GM18858 (cell line): ENCODE data around the gene GBE1.
"Not testable (repeated sequence)": the region's sequence is repeated elsewhere in the genome, so short reads cannot be mapped to it uniquely, and the experiment has no call there.

Experiments
- ATAC-seq: cut with Tn5 transposase; IDR thresholded peaks from one replicate; pipeline ENCODE4 v1.9.1; 2021; ENCODE audit not compliant: unreplicated experiment

Gene GBE1

DNA sequence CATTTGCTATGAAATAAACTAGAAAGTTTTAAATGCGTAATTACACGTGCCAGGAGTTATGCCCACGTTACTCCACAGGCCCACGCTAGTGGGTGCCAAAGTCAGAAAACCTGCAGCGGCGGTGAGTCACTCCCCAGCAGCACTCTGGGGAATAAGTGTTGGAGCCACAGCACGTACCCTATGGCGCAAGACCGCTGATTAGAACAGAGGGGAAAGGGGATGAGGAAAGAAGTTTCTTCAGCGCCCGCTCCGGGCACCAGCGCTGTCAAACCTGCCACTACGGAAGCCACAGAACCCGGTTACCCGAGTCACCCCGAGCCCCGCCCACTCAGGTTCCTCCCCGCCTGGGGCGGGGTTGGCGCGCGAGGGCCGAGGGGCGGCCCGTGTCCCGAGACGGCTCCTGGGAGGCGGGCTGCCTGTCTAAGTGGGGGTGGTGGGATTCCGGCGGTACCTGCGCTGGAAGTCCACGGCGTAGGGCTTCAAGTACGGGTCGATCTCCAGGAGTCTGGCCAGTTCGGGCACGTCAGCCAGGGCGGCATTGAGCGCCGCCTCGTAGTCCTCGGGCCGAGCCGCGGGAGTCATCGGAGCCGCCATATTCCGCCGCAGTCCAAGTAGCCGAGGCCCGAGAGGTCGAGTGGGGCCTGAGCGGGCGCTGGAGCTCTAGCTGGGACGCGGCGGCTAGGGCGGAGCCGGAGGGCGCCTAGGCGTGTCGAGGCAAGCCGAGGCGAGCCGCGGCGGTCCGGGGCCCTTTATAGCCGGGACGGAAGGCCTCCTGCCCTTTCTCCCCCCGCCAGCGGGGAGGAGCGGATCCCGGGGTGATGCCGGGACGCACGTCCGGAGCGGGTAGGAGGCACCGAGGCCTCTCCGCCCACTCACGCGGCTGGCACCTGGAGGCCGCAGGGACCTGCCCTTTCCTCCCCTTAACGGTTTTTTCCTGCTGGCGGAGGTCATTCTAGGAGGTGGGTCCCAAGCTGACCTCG, at the start of gene GBE1:
TSS of gene GBE1 (minus strand) at position 722 of the 980 bp plus-strand sequence. CDS start at position 594, 128 bp downstream.
- ATAC-seq, result peak; percentile 78

DNA sequence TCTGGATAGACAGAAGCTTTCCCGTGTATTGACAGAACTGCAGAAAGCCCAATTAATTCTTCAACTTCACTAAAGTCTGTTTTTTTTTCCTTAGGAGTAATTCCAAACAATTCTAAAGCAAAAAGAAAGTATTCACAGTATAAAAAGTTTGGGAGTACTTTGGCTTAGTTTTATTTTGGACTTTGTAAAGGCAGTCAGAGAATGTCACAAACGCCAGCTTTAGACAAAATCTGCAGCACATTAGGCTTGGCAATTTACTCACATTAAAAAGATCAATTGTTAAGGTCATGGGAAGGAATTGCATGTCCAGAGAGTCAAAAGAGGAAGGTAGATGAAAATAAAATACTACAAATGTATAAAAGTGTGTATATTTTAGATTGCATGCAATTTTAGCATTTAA, 47.5 kb upstream of the GBE1 start:
- no peak for ATAC-seq

DNA sequence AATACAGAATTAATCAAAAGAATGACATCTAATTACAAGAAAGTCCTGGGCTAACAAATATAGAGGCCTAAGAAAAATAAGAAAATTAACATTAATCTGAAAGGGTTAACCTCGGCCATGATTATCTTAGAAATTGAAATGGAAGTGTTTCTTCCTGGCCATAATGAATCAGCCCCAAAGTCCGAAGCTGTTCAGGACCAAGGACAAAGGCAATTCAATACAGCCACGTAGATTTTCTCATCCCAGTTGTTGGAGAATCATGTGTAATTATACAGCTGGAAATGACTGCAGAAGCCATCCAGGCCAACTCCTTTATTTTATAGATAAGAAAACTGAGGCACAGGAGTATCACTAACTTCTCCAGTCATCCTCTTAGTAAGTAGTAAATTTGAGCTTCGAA, 38.0 kb upstream of the GBE1 start:
- no peak for ATAC-seq

GRCh38 chr3:81793410-81793809, 32.0 kb upstream of the GBE1 start:
- peak; percentile 38 for ATAC-seq

DNA sequence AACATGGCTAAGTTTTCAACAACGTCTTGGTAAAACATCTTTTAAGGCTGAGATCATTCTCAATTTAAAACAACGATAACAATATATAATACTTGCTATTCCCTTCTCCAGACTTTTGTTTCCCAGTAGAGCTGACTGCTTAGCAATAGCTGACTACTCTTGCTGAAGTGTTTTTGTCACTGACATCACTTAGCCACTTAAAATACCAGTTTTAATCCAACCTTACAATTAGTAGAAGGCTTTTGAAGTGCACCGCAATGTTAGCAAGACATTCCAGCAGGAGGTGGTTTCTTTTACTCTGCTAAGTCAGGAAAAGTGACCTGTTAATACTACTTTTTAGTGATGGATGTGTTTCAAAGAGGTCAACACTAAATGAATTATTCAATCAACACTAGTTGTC, 28.7 kb upstream of the GBE1 start:
- ATAC-seq, result no peak

DNA sequence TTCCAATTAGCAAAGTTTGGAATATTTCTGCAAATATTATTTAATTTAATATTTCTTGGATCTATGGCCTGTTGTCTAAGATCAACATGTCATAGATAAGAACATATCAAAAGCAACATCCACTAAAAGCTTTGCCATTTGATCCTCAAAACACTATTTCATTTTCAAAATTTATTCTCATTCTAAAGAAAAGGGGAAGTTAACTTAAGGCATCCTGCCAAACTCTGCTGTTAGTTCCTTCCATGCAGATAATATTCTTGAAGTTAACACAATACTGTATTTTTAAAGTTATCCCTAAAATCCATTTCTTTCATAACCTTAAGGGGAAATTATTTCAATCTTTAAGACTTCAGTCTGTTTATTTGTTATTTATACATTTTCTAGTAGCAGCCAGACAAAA, 28.2 kb upstream of the GBE1 start:
- no peak for ATAC-seq

GRCh38 chr3:81788610-81789009, 27.2 kb upstream of the GBE1 start:
- peak; percentile 82 for ATAC-seq

DNA sequence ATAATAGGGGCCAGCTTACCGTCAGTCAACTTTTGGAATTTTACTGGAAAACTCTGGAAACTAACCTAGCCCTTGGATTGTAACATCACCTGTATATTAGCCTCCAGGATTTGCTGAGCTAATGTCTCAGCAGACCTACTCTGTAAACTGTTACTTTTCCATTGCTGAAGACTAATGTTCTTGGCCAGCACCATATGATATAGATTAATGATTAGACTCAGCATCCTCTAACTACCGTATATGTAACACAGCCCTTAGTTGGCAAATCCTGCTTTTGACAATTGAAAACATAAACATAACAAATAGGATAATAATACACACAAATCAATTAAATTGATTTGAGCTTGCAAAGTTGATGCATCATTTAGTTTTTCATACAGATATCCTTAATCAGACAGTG, 26.6 kb upstream of the GBE1 start:
- ATAC-seq, result no peak

DNA sequence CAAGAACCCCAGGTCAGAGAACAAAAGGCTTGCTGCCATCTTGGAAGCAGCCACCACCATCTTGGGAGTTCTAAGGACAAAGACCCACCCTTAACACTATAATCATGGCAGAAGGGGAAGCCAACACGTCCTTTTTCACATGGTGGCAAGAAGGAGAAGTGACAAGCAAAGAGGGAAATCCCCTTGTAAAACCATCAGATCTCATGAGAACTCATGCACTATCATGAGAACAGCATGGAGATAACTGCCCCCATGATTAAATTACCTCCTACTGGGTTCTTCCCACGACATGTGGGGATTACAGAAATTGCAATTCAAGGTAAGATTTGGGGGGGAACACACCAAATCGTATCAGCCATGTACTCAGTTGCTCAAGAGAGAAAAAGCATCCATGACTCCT, 21.1 kb upstream of the GBE1 start:
- ATAC-seq, result no peak

GRCh38 chr3:81778678-81779182, 17.3 kb upstream of the GBE1 start:
- ATAC-seq, result peak; percentile 71

DNA sequence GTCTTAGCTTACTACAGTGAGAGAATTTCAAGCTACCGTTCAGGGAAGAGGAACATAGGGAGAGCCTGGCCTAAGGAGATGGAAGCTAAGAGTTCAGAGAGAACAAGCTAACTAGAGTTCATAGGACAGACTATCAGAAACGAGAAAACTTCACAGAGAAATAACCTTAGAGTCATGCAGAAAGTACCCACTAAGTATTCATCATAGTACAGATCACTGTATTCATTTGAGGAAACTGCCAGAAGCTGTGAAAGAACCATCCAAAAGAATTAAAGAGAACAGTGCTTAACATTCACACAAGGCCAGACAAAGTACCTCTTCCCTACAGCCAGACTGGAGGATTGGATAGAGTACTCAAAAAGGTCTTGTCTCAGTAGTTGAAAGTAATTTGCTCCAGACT, 15.2 kb upstream of the GBE1 start:
- peak; percentile 35 for ATAC-seq

DNA sequence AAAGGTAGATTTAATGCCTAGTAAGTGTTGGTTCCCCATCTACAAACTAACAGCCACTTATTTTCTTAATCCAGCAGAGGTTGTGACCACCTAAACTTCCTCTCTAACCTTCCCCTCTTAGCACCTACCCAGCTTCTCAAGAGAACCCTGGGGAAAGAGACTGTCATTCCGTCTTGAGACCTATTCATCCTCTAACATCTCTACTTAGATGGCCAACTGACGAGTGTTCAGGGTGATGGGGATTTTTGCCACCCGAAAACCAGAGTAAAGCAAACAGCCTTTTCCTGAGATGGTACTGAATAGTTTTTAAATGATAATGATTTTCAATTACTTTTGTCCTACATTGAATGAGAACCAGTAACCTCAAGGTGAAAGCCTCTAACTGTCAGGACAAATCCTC, 9.3 kb upstream of the GBE1 start:
- ATAC-seq, result no peak

DNA sequence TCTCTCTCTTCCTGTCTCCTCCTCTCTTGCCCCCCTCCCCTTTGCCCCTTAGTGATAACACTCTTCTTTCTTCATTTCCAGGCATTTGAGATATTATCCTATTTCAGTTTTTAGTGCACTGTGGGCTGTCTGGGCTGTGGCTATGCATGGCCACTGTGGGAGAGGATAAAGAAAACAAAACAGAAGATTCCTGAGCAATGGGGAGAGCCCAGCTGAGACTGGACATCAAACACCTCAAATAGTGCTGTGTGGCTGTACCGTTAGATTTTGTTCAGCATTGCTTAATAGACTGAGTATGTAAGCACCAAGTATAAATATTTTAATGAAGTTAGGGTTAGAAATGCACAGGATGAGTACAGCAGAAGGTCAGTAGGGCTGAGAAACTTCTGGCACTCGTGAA, 7.9 kb upstream of the GBE1 start:
- no peak for ATAC-seq

GRCh38 chr3:81767250-81767859, 5.9 kb upstream of the GBE1 start:
- not testable (repeated sequence) for ATAC-seq

- no peak for ATAC-seq
These were observed 4.0 kb upstream of the GBE1 start for GRCh38 chr3:81765400-81765799.

GRCh38 chr3:81764665-81765064, 3.2 kb upstream of the GBE1 start:
- no peak for ATAC-seq

GRCh38 chr3:81764002-81764401, 2.6 kb upstream of the GBE1 start:
- ATAC-seq, result no peak

- ATAC-seq, result no peak
These were observed 1.6 kb upstream of the GBE1 start for GRCh38 chr3:81763001-81763400.

- ATAC-seq, result no peak
These were observed 597 bp upstream of the GBE1 start for GRCh38 chr3:81761904-81762580.

DNA sequence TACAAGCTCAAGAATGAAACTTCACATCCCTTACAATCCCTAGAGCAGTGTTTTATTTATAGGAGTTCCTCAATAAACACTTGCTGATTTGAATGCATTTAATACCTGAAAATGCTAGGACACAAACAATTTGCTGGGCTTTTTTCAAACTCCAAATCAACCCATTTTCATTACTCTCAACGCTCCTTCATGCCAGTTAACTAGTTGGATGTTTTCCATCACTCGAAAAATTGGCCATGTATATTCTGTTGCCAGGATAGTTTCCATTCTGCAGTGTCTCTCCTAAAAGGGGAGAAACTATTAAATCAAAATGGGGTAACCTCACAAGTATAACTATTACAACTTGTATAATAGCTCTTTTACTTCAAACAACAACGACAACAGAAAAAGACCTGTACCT, 1.2 kb downstream of the GBE1 start:
- ATAC-seq, result no peak

- not testable (repeated sequence) for ATAC-seq
These were observed 2.7 kb downstream of the GBE1 start for GRCh38 chr3:81758771-81759170.

DNA sequence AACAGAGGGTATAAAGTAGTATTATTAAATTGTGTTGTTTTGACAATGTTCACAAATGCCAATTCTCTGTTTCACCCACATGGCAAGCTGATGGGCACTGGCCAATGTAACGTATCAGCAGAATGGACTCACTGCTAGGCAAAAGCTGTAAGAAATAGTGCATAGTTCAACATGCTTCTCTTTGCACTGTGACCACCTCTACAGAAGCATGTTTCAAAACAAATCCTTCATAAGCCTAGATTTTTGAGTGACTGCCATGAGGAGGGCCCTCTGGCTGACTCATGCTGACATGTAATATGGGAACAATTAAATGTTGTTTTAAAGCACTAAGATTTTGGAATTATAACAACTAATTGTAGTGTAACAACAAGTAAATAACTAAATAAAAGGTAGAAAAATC, 3.2 kb downstream of the GBE1 start:
- ATAC-seq, result no peak
